Endothelial cell of umbilical vein (primary cell): Measurements from ENCODE around the gene GPR17. TPM values are rescaled to one million over a fixed set of nuclear protein-coding genes. Genes with fewer than 3 reads are reported as not detected.

Source experiments
- BruUV-seq: library from RNA; stranded (reverse); fragments of 400-500 nt; replicated peaks from 2 replicates; lab custom pipeline; 2021; lab: Mats Ljungman, UMichigan
- CTCF ChIA-PET: fragments of 300-600, 350-600 bp; sonication (Branson Sonifier 250); formaldehyde crosslinking; loops from one replicate; lab custom pipeline; 2021; ENCODE audit warnings: antibody characterized with exemption, inconsistent platforms; lab: Charles Lee
- POLR2A ChIA-PET: fragments of 300-600, 350-600 bp; sonication (Branson Sonifier 250); formaldehyde crosslinking; loops from one replicate; lab custom pipeline; 2021; ENCODE audit warnings: antibody characterized with exemption, inconsistent platforms; lab: Charles Lee
- DNase-seq: peaks from one replicate; pipeline ENCODE4 v3.0.0-alpha.2; 2011; ENCODE audit warnings: low read depth, low spot score
- FAIRE-seq: peaks from 2 replicates; lab custom pipeline; 2011; peaks lifted over from hg19 to GRCh38; lab: Jason Lieb, UNC
- H2AFZ ChIP-seq: 2 replicates; pipeline ENCODE4 v1.6.0; 2012; ENCODE audit warnings: low read depth, low read length, control low read depth, inconsistent platforms
- H3K27ac ChIP-seq: 2 replicates; pipeline ENCODE4 v1.5.1; 2011; ENCODE audit warnings: low read depth, mild to moderate bottlenecking, control low read depth, low read length, moderate library complexity; ENCODE audit not compliant: insufficient read depth
- H3K27me3 ChIP-seq, 2 experiments: 2 replicates each; pipeline versions ENCODE4 v1.6.0 to v1.6.1; 2011; ENCODE audit warnings: low read length in 2 of 2, mixed read lengths in 1 of 2; ENCODE audit not compliant: control insufficient read depth in 2 of 2, insufficient read depth in 2 of 2
- H3K36me3 ChIP-seq, 2 experiments: 2 replicates in 1 of 2; 3 replicates in 1 of 2; pipeline ENCODE4 v1.5.1; 2011; ENCODE audit warnings: low read length in 2 of 2, mild to moderate bottlenecking in 1 of 2, moderate library complexity in 1 of 2; ENCODE audit not compliant: control insufficient read depth in 2 of 2, insufficient read depth in 2 of 2; ENCODE audit errors: extremely low read depth in 1 of 2
- H3K4me1 ChIP-seq: 3 replicates; pipeline ENCODE4 v1.5.1; 2011; ENCODE audit warnings: mild to moderate bottlenecking, low read length; ENCODE audit not compliant: control insufficient read depth, insufficient read depth; ENCODE audit errors: extremely low read depth
- H3K4me2 ChIP-seq: 2 replicates; pipeline ENCODE4 v1.6.1; 2011; ENCODE audit warnings: low read length, control low read depth, mixed read lengths; ENCODE audit not compliant: insufficient read depth
- H3K4me3 ChIP-seq, 3 experiments: fragments of 200-600 bp in 1 of 3; sonication (generic), shearing (Covaris generic) in 1 of 3; replicated peaks in 1 of 3; 2 replicates each; pipeline ENCODE4 v1.5.1; 2011 to 2016; ENCODE audit warnings: control low read depth in 3 of 3, low read length in 3 of 3, mild to moderate bottlenecking in 2 of 3, inconsistent platforms in 1 of 3, low read depth in 1 of 3, moderate library complexity in 1 of 3; ENCODE audit not compliant: insufficient read depth in 1 of 3
- H3K79me2 ChIP-seq: 2 replicates; pipeline ENCODE4 v1.6.0; 2012; ENCODE audit warnings: low read length, inconsistent platforms; ENCODE audit not compliant: control insufficient read depth, insufficient read depth
- H3K9ac ChIP-seq: replicated peaks from 2 replicates; pipeline ENCODE3; 2011; ENCODE audit warnings: low read length, control low read depth; ENCODE audit not compliant: insufficient read depth; ENCODE audit errors: extremely low read depth
- H3K9me1 ChIP-seq: replicated peaks from 3 replicates; pipeline ENCODE4 v1.6.0; 2011; ENCODE audit warnings: mild to moderate bottlenecking, low read length; ENCODE audit not compliant: control insufficient read depth, insufficient read depth; ENCODE audit errors: extremely low read depth
- H3K9me3 ChIP-seq: replicated peaks from 2 replicates; pipeline ENCODE4 v1.5.1; 2012; ENCODE audit warnings: low read length, inconsistent platforms; ENCODE audit not compliant: control insufficient read depth, insufficient read depth
- H4K20me1 ChIP-seq: replicated peaks from 2 replicates; pipeline ENCODE3; 2011; ENCODE audit warnings: mild to moderate bottlenecking, low read length; ENCODE audit not compliant: control insufficient read depth, insufficient read depth; ENCODE audit errors: extremely low read depth
- EZH2 ChIP-seq: IDR thresholded peaks from 2 replicates; pipeline ENCODE4 v1.6.1; 2012; ENCODE audit warnings: borderline replicate concordance, low read depth, mild to moderate bottlenecking, moderate library complexity, low read length, inconsistent platforms; ENCODE audit not compliant: severe bottlenecking
- GATA2 ChIP-seq: IDR thresholded peaks from 2 replicates; pipeline ENCODE4 v1.7.0; 2011; ENCODE audit warnings: low read depth, mild to moderate bottlenecking, moderate library complexity, mixed read lengths, low read length; ENCODE audit not compliant: insufficient read length, insufficient read depth
- JUN ChIP-seq: IDR thresholded peaks from 2 replicates; pipeline ENCODE4 v1.6.1; 2011; ENCODE audit warnings: borderline replicate concordance, low read depth; ENCODE audit not compliant: insufficient read length, insufficient read depth
- MYC ChIP-seq: IDR thresholded peaks from one replicate; pipeline ENCODE4 v1.6.1; 2011; ENCODE audit warnings: mild to moderate bottlenecking, low read depth, low read length
- POLR2A ChIP-seq: IDR thresholded peaks from 2 replicates; pipeline ENCODE4 v1.6.1; 2012; ENCODE audit warnings: low read depth, mild to moderate bottlenecking, control low read depth, low read length
- POLR2AphosphoS5 ChIP-seq: IDR thresholded peaks from 2 replicates; pipeline ENCODE4 v1.6.1; 2012; ENCODE audit warnings: low read depth, mild to moderate bottlenecking, control low read depth, low read length, moderate library complexity; ENCODE audit not compliant: insufficient read depth
- dilution Hi-C: fragments of 300-500 bp; cut with MboI; formaldehyde crosslinking; loops from one replicate; pipeline ENCODE4 v1.15.0; 2019; ENCODE audit warnings: low sequenced_read_pairs; ENCODE audit not compliant: extremely low pct_ligation_motif_present
- intact Hi-C: fragments of 100-400 bp; cut with micrococcal nuclease; formaldehyde crosslinking; loops from one replicate; pipeline ENCODE4 v1.10.0; 2022
- polyA plus RNA-seq, 4 experiments: library from polyadenylated mRNA; depleted of rRNA in 3 of 4; stranded (reverse) in 3 of 4; unstranded in 1 of 4; fragments of >200 nt; gene quantifications; 2 replicates each; pipeline versions ENCODE4 v1.2.1 to v1.2.3, GENCODE V29; 2011 to 2012; ENCODE audit warnings: missing spikeins in 1 of 4
- total RNA-seq: library from RNA; stranded (reverse); gene quantifications from 2 replicates; pipeline ENCODE4 v1.2.3, GENCODE V29; 2021
- TF ChIP-seq, protein P1 (sequence below), 2 donors: IDR thresholded peaks; 1 replicate in 1 of 2; 2 replicates in 1 of 2; pipeline ENCODE4 v1.5.1; 2011; ENCODE audit warnings: low read length in 2 of 2, mild to moderate bottlenecking in 2 of 2, moderate library complexity in 2 of 2, control low read depth in 1 of 2, inconsistent platforms in 1 of 2, low read depth in 1 of 2; ENCODE audit not compliant: insufficient read depth in 1 of 2; ENCODE audit errors: extremely low read depth in 1 of 2
- TF ChIP-seq, protein P2 (sequence below): IDR thresholded peaks from 2 replicates; pipeline ENCODE4 v1.6.1; 2011; ENCODE audit not compliant: insufficient read depth, insufficient read length

The GPR17 gene
- total and polyA plus RNA-seq, 2 donors (not counting 3 experiments of a cell fraction or from before 2014, with no cell fraction given): 0.10 TPM; not detected in 1

DNA sequence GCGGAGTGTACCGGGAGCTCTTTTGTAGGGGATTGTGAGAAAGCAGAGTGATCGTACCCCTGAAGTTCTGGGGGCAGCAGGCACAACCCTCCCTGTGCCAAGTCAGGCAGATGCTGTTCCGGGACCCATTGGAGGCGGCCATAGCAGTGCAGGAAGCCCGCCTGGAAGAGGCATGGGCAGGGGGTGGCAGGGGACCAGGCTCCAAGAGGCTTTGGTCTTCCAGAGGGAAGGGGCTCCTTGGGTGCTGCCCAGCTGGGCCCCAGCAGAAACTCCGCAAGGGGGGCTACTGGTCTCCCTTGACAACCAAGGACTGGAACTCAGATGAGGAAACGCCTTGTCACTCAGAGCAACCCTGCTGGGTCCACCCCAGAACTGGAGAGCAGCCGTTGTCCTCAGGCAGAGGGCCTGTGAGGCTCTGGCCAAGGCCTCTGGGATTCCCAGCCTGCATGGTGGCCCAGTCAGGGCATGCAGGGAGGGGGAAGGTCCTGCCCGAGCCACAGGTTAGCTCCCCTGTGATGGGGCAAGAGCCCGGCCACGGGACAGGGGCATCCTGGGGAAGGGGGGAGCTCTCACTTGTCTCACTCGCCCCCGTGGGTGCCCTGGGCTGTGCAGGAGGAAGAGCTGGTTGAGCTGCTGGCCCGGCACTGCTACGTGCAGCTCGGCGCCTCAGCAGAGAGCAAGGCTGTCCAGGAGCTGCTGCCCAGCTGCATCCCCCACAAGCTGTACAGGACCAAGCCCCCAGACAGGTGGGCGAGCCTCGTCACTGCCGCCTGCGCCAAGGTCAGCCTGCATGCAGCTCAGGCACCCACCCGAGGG, 21.0 kb upstream of the GPR17 start:
- no TSS peak for BruUV-seq
- Histone ChIP-seq H3K9ac (no peak overlapping the region), H3K27me3 (no peaks in the 10 kb centered on the region), H3K27ac (no peak overlapping the region), H4K20me1 (no peaks in the 10 kb centered on the region), H3K4me1 (no peaks in the 10 kb centered on the region), H3K9me3 (no peaks in the 10 kb centered on the region), H2AFZ (no peak overlapping the region), H3K4me3 (no peak overlapping the region), H3K79me2 (no peaks in the 10 kb centered on the region), H3K9me1 (no peaks in the 10 kb centered on the region), H3K4me2 (no peak overlapping the region), H3K36me3 (no peaks in the 10 kb centered on the region)
- dilution Hi-C loops: no loop called here
- ChIA-PET CTCF (interaction anchor here (1.3 to 2.5 kb wide), 3 partner anchors 25 to 71 kb away, joined by 5 to 12 read pairs (median 8); no protein-coding TSS in a partner anchor), POLR2A (no interaction called here)
- TF ChIP-seq POLR2AphosphoS5 (no peak), POLR2A (no peak), JUN (no peak), GATA2 (no peak), MYC (no peak), EZH2 (no peak)
- TF ChIP-seq, protein P1, sequence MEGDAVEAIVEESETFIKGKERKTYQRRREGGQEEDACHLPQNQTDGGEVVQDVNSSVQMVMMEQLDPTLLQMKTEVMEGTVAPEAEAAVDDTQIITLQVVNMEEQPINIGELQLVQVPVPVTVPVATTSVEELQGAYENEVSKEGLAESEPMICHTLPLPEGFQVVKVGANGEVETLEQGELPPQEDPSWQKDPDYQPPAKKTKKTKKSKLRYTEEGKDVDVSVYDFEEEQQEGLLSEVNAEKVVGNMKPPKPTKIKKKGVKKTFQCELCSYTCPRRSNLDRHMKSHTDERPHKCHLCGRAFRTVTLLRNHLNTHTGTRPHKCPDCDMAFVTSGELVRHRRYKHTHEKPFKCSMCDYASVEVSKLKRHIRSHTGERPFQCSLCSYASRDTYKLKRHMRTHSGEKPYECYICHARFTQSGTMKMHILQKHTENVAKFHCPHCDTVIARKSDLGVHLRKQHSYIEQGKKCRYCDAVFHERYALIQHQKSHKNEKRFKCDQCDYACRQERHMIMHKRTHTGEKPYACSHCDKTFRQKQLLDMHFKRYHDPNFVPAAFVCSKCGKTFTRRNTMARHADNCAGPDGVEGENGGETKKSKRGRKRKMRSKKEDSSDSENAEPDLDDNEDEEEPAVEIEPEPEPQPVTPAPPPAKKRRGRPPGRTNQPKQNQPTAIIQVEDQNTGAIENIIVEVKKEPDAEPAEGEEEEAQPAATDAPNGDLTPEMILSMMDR (IDR thresholded peaks at IDR 0.05; ENCODE audit: extremely low read depth in 1 of 2, insufficient read depth in 1 of 2, low read depth in 1 of 2, low read length in 2 of 2): no peak
- TF ChIP-seq, protein P2, sequence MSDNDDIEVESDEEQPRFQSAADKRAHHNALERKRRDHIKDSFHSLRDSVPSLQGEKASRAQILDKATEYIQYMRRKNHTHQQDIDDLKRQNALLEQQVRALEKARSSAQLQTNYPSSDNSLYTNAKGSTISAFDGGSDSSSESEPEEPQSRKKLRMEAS: no peak
- DNase-seq (no peak), FAIRE-seq (no peak)
- intact Hi-C loops: no loop called here
